OCI-LY7 (cell line): ENCODE results near the gene PRSS50. TPM values are rescaled to one million over a fixed set of nuclear protein-coding genes. Genes with fewer than 3 reads are reported as not detected.

Experiments
- BruUV-seq: library from RNA; stranded (reverse); fragments of 400-500 nt; replicated peaks from 2 replicates; lab custom pipeline; 2021; lab: Mats Ljungman, UMichigan
- CTCF ChIA-PET: fragments of 300-600 bp; sonication (Branson Sonifier 250); formaldehyde crosslinking; loops from one replicate; lab custom pipeline; 2022; ENCODE audit warnings: antibody characterized with exemption; ENCODE audit not compliant: unreplicated experiment; lab: Charles Lee
- POLR2A ChIA-PET: fragments of 300-600 bp; sonication (Branson Sonifier 250); formaldehyde crosslinking; loops from one replicate; lab custom pipeline; 2022; ENCODE audit warnings: antibody characterized with exemption; lab: Charles Lee
- DNase-seq: peaks from one replicate; pipeline ENCODE4 v3.0.0-alpha.2; 2015; ENCODE audit warnings: low spot score
- H2AFZ ChIP-seq: fragments of 200-600 bp; sonication (generic), shearing (Covaris generic); 2 replicates; pipeline ENCODE4 v1.6.1; 2014; ENCODE audit warnings: mild to moderate bottlenecking, antibody characterized with exemption, low read length, moderate library complexity
- H3K27ac ChIP-seq: fragments of 200-600 bp; sonication (generic); 2 replicates; pipeline ENCODE4 v1.5.1; 2014; ENCODE audit warnings: mixed run types, low read depth, mild to moderate bottlenecking, moderate library complexity, low read length, inconsistent platforms; ENCODE audit not compliant: poor library complexity, severe bottlenecking
- H3K36me3 ChIP-seq: fragments of 200-600 bp; sonication (generic); 2 replicates; pipeline ENCODE4 v1.6.1; 2014; ENCODE audit warnings: mild to moderate bottlenecking, antibody characterized with exemption, low read length, moderate library complexity, mixed read lengths; ENCODE audit not compliant: insufficient read depth
- H3K4me1 ChIP-seq: fragments of 200-600 bp; sonication (generic); 2 replicates; pipeline ENCODE4 v1.5.1; 2014; ENCODE audit warnings: mild to moderate bottlenecking, low read length; ENCODE audit not compliant: insufficient read depth, poor library complexity, severe bottlenecking
- H3K4me2 ChIP-seq: fragments of 200-600 bp; sonication (generic); 2 replicates; pipeline ENCODE4 v1.6.1; 2014; ENCODE audit warnings: mild to moderate bottlenecking, low read length
- H3K4me3 ChIP-seq: fragments of 200-600 bp; sonication (generic); 2 replicates; pipeline ENCODE4 v1.5.1; 2014; ENCODE audit warnings: mild to moderate bottlenecking, low read depth, low read length; ENCODE audit not compliant: poor library complexity, severe bottlenecking
- H3K79me2 ChIP-seq: fragments of 200-600 bp; sonication (generic); 2 replicates; pipeline ENCODE4 v1.6.1; 2016; ENCODE audit warnings: low read depth, mild to moderate bottlenecking, low read length, moderate library complexity, mixed read lengths; ENCODE audit not compliant: insufficient read depth
- H3K9me2 ChIP-seq: fragments of 200-600 bp; sonication (generic); 2 replicates; pipeline ENCODE4 v1.6.1; 2016; ENCODE audit warnings: mild to moderate bottlenecking, low read length, mixed read lengths; ENCODE audit not compliant: insufficient read depth
- H3K9me3 ChIP-seq: fragments of 200-600 bp; sonication (generic); 2 replicates; pipeline ENCODE4 v1.6.1; 2014; ENCODE audit warnings: mild to moderate bottlenecking, mixed run types, low read length, mixed read lengths
- H4K20me1 ChIP-seq: fragments of 200-600 bp; sonication (generic); 2 replicates; pipeline ENCODE4 v1.6.1; 2014; ENCODE audit warnings: mild to moderate bottlenecking, antibody characterized with exemption, low read length, moderate library complexity, mixed read lengths; ENCODE audit not compliant: insufficient read depth
- CTCF ChIP-seq: fragments of 200-600 bp; sonication (generic); conservative IDR thresholded peaks from 2 replicates; pipeline ENCODE4 v1.5.1; 2014; ENCODE audit warnings: mild to moderate bottlenecking, antibody characterized with exemption, low read length, moderate library complexity, mixed read lengths
- EZH2phosphoT487 ChIP-seq: fragments of 200-600 bp; sonication (generic); IDR thresholded peaks from 2 replicates; pipeline ENCODE4 v1.6.1; 2018; ENCODE audit warnings: low read depth, borderline replicate concordance, mild to moderate bottlenecking, mixed run types, antibody characterized with exemption, low read length, moderate library complexity, mixed read lengths
- intact Hi-C: fragments of 100-400 bp; cut with micrococcal nuclease; formaldehyde crosslinking; loops from one replicate; pipeline ENCODE4 v1.10.0; 2022; ENCODE audit not compliant: unreplicated experiment
- total RNA-seq, 2 experiments: library from RNA; depleted of rRNA in 1 of 2; stranded (reverse); fragments of >200 nt in 1 of 2; shearing (Covaris generic) in 1 of 2; gene quantifications; 2 replicates each; pipeline ENCODE4 v1.2.3, GENCODE V29; 2014 to 2022

The PRSS50 gene
- total RNA-seq, 2 experiments from 2014 or later = not detected

GRCh38 chr3:46684891-46685290 is 32.8 kb downstream of the PRSS50 start:
- Histone ChIP-seq H3K4me2 (no peak overlapping the region), H3K4me3 (no peak overlapping the region), H3K9me3 (no peaks in the 10 kb centered on the region), H3K4me1 (no peaks in the 10 kb centered on the region), H3K9me2 (no peaks in the 10 kb centered on the region), H3K36me3 (no peaks in the 10 kb centered on the region), H2AFZ (no peak overlapping the region), H3K79me2 (no peaks in the 10 kb centered on the region), H4K20me1 (no peaks in the 10 kb centered on the region), H3K27ac (no peak overlapping the region)
- CTCF ChIA-PET = no interaction called here
- POLR2A ChIA-PET = no interaction called here
- TF ChIP-seq EZH2phosphoT487 = no peak
- TF ChIP-seq CTCF = no peak
- intact Hi-C loops = no loop called here
- no TSS peak for BruUV-seq
- DNase-seq = no peak

GRCh38 chr3:46682974-46683373 is 34.7 kb downstream of the PRSS50 start:
- Histone ChIP-seq H4K20me1 (no peaks in the 10 kb centered on the region), H3K79me2 (no peaks in the 10 kb centered on the region), H3K4me1 (no peaks in the 10 kb centered on the region), H3K9me3 (no peaks in the 10 kb centered on the region), H3K9me2 (no peaks in the 10 kb centered on the region), H3K36me3 (no peaks in the 10 kb centered on the region), H3K27ac (no peak overlapping the region), H2AFZ (no peak overlapping the region), H3K4me3 (no peak overlapping the region), H3K4me2 (no peak overlapping the region)
- intact Hi-C loops = no loop called here
- no peak for TF ChIP-seq EZH2phosphoT487
- POLR2A ChIA-PET = no interaction called here
- no TSS peak for BruUV-seq
- CTCF ChIA-PET = no interaction called here
- no peak for DNase-seq

- no peaks in the 10 kb centered on the region for H4K20me1 ChIP-seq
- ChIA-PET CTCF (no interaction called here), POLR2A (no interaction called here)
- H3K4me3 ChIP-seq = no peak overlapping the region
- H3K4me1 ChIP-seq = no peaks in the 10 kb centered on the region
- H3K79me2 ChIP-seq = no peaks in the 10 kb centered on the region
- no peak for DNase-seq
- no peaks in the 10 kb centered on the region for H3K36me3 ChIP-seq
- H3K4me2 ChIP-seq = no peak overlapping the region
- TF ChIP-seq CTCF (no peak), EZH2phosphoT487 (no peak)
- intact Hi-C loops = no loop called here
- H2AFZ ChIP-seq = no peak overlapping the region
- no peak overlapping the region for H3K27ac ChIP-seq
- no peaks in the 10 kb centered on the region for H3K9me3 ChIP-seq
- H3K9me2 ChIP-seq = no peaks in the 10 kb centered on the region
- BruUV-seq = no TSS peak
Measured at GRCh38 chr3:46681856-46682540, 35.7 kb downstream of the PRSS50 start.
